ENCODE data around the gene HEY2.

The HEY2 gene

GRCh38 chr6:125745281-125746018 lies 4.0 kb upstream of the HEY2 start:
- DNase-seq, result no peak

DNA sequence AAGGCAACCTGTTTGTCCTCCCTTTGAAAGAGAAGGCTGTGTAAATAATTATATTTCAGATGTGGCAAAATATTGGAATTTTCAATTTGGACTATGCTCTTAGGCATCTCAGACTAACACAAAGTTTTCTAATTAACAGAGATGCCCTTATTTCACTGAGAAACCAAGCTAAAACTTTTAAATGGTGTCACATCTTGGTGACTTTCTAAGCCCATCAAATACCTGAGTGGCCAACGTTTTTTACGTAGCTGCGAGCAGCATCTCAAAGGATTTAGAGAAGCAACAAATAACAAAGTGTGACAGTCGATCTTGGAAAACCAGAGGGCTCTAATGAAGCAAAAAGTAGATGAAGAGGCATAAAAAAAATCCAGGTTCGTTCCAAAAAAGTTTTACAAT lies 3.4 kb upstream of the HEY2 start:
- no peak for DNase-seq

- DNase-seq, result no peak
Observed at GRCh38 chr6:125746731-125747588, 2.5 kb upstream of the HEY2 start.

- no peak for DNase-seq
Observed at GRCh38 chr6:125747589-125748405, 1.6 kb upstream of the HEY2 start.

GRCh38 chr6:125748406-125749172 lies 843 bp upstream of the HEY2 start:
- DNase-seq, result no peak

- DNase-seq, result peak; percentile 30
Observed at GRCh38 chr6:125749865-125750691, 646 bp downstream of the HEY2 start.

DNA sequence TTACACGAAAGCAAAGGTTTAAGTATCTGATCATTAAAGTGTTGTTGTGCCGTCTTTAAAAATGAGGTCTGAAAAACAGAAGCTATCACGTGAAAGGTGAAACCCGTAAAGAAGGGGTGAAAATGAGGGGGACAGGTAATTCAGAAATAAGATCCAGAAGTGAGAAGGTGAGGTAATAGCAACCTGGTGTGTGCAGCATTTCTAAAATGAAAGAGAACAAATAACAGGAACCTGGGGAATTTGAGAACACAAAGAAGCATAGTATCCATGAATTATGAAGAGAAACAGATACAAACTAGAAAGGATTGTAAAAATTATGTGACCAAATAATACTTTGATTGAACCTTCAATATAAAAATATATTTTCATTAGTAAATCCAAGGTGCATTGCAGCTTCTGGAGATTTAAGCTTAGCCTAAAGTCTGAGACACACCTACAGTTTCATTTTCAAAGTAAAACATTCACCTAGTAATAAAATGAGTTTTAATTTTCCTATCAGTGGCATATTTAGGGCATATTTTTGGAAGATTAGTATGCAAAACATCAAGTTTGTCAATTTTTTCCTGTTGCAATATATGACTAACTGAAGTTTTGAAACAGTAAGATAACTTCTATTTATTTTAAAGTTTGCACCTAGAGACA lies 1.4 kb downstream of the HEY2 start:
- DNase-seq, result no peak

DNA sequence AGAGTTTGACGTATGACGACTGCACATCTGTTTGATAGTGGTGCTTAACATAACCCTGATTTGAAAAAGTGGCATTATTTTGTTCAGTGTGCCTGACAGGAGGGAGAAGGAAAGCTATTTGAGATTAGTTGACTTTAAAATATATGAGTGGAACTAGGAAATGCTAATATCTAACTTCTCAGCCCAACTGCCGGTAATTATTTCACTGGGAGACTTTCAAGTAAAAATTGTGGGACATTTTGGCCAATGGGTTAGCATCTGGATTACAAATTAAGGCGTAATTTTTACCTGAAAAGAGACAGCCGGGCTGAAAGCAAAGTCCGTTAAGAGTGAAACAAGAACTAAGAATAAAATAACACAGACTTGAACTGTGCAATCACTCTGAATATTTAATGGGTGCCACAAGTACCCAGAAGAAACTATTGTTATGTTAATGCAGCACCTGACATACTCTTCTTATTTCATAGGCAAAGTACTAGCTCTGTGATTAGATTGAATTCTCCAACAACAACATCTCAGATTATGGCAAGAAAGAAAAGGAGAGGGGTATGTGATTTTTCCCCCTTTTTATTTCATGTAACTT lies 2.0 kb downstream of the HEY2 start:
- DNase-seq, result no peak

DNA sequence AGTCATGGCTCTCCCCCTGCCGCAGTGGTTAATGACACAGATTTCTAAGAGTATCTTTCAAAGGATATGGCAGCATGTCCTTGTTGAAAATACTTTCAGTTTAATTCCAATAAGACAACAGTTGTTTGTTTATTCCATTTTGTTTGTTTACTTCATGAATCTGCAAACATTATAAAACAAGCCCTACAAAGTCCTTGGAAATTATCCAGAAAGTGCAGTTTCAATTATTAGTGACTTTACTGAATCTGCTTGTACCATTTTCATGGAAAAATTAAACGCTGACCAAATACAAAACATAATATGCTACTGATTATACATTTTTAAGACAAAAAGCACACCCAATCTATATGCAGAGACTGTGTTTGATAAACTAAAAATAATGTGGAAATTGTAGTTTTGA lies 3.3 kb downstream of the HEY2 start:
- no peak for DNase-seq

- DNase-seq, result peak; percentile 37
Observed at GRCh38 chr6:125753218-125753936, 3.9 kb downstream of the HEY2 start.

- no peak for DNase-seq
Observed at GRCh38 chr6:125753937-125754259, 4.5 kb downstream of the HEY2 start.

DNA sequence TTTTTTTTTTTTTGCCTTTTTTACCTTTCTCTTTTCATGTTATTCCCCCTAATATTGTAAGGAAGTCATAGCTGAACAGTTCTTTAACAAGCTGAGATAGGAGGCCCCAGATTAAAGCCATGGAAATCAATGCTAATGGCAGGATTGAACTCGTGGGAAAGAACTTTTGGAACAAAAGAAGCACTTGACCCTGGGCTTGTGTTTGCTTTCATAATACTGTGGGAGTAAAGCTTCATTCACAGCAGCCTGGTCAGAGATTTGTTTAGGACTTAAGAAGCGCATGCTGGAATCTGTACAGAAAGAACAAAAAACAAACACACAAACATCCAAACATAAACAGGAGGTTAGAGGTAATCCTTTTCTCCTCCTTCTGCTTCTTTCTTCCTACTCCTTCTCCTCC lies 5.1 kb downstream of the HEY2 start:
- DNase-seq, result no peak

- no peak for DNase-seq
Observed at GRCh38 chr6:125759184-125759902, 9.9 kb downstream of the HEY2 start.

DNA sequence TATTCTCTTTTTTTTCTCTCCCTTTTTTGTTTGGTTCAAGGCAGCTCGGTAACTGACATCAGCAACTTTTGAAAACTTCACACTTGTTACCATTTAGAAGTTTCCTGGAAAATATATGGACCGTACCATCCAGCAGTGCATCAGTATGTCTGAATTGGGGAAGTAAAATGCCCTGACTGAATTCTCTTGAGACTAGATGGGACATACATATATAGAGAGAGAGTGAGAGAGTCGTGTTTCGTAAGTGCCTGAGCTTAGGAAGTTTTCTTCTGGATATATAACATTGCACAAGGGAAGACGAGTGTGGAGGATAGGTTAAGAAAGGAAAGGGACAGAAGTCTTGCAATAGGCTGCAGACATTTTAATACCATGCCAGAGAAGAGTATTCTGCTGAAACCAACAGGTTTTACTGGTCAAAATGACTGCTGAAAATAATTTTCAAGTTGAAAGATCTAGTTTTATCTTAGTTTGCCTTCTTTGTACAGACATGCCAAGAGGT lies 10.6 kb downstream of the HEY2 start:
- DNase-seq, result no peak

DNA sequence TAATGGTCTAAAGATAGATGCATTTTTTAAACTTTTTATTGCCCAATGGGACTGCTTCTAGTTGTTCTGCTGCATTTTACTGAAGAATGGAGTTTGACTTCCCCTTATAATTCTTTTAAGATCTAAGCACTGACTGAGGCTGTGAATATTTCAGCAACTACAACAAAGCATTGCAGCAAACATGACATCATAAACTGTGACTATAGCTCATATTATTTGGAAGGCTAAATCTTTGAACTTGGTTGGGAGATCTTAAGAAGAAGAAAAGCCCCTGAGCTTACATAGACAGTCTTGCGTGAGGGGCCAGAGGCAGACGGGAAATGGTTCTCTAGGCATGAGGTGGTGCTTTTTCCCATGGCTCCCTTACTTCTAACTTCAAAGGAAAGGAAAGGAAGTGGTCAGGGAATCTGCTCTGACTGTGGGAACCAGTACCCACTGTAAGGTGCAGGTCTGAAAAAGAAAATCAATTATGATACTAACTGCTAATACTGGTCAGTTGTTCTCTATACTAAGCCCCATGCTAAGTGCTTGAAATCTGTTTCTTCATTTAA lies 14.8 kb downstream of the HEY2 start:
- DNase-seq, result no peak

- no peak for DNase-seq
Observed at GRCh38 chr6:125765944-125766343, 16.5 kb downstream of the HEY2 start.

- DNase-seq, result no peak
Observed at GRCh38 chr6:125766641-125767040, 17.2 kb downstream of the HEY2 start.

DNA sequence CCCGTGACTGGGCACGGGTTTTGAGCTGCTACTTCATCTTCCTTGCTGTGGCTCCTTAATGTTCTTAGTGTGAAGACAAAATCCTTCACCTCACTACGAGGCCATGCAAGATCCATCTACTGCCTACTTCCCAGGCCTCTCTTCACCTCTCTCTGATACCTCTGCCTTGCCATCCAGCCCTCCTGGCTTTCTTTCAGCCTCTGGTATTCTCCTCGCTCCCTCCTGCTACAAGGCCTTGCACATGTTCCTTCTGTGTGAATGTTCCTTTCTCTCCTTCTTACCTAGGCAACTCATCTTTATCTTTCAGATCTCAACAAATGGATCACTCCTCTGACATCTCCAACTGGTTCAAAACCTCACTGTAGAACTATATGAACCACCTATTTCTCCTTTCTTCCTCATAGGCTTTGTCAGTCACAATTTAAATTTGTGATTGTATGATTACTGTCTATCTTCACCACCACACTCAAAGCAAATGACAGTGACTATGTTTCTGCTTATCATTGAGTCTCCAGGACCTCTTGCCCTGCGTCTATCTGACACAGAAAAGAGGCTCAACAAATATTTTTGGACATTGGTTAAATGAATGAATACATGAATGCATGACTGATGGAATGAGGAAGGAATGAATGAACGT lies 19.8 kb downstream of the HEY2 start:
- DNase-seq, result no peak

Measured in NCI-H1694 treated with DMSO at 0.1 percent for 48 hours (cell line).